H54 (cell line): ENCODE measurements around the gene ARMC9.
"Not testable (repeated sequence)": the region's sequence is repeated elsewhere in the genome, so short reads cannot be mapped to it uniquely, and the experiment has no call there.

ENCODE experiments used
- DNase-seq: peaks from one replicate; pipeline ENCODE4 v3.0.0; 2011; ENCODE audit warnings: low spot score, mixed read lengths; ENCODE audit not compliant: insufficient read length
- FAIRE-seq: peaks from 3 replicates; lab custom pipeline; 2011; peaks lifted over from hg19 to GRCh38; lab: Jason Lieb, UNC
- POLR2A ChIP-seq: IDR thresholded peaks from 2 replicates; pipeline ENCODE4 v1.6.1; 2011; ENCODE audit warnings: low read depth, mild to moderate bottlenecking, low read length

ARMC9 gene

DNA sequence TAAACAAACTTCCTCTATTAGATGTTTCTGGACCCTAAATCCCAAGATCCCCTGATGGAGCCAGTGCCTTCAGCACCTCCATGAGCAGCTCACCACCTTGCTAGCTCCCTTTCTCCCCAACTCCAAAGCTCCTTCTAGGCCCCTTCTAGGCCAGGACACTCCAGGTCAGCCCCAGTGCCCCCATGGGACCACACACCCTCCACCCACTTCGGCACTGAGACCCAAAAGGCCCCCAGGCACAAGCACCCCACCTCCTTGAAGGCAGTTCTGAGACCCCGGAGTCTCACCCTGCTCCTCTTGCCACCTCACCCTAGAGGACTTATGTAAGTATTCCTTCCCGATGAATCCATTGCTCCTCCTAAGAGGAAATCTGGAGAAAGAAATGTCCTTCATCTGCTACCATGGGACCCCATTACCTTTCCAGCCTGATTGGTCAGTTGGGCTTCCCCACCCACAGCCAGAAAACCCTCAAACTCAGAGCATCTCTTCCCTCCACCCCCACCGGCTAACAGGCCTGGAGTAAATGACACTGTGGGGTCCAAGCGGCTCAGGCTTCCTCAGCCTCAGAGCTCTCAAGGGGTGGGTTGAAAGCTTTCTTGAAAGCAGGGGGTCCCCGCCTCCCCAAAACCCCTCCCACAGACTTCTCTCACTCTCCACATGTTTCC, 9.8 kb upstream of the ARMC9 start:
- FAIRE-seq (no peak), DNase-seq (no peak)
- no peak for TF ChIP-seq POLR2A

DNA sequence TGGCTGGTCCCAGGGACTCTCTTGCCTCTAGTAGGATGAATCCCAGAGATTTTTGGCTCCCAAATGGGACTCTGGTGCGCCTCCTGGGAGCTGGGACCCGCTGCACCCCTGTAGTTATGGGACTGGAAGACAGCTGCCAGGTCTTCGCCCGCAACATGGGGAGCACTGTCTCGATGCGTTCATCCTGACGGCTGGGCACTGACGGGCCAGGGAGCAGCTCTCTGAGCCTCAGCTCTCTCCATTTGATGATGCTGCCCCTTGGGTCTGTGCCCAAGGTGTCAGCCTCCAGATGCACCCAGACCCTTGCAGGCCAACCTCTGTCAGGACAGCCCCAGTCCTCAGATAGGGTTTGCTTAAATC, 9.3 kb upstream of the ARMC9 start:
- FAIRE-seq (no peak), DNase-seq (no peak)
- TF ChIP-seq POLR2A: no peak

DNA sequence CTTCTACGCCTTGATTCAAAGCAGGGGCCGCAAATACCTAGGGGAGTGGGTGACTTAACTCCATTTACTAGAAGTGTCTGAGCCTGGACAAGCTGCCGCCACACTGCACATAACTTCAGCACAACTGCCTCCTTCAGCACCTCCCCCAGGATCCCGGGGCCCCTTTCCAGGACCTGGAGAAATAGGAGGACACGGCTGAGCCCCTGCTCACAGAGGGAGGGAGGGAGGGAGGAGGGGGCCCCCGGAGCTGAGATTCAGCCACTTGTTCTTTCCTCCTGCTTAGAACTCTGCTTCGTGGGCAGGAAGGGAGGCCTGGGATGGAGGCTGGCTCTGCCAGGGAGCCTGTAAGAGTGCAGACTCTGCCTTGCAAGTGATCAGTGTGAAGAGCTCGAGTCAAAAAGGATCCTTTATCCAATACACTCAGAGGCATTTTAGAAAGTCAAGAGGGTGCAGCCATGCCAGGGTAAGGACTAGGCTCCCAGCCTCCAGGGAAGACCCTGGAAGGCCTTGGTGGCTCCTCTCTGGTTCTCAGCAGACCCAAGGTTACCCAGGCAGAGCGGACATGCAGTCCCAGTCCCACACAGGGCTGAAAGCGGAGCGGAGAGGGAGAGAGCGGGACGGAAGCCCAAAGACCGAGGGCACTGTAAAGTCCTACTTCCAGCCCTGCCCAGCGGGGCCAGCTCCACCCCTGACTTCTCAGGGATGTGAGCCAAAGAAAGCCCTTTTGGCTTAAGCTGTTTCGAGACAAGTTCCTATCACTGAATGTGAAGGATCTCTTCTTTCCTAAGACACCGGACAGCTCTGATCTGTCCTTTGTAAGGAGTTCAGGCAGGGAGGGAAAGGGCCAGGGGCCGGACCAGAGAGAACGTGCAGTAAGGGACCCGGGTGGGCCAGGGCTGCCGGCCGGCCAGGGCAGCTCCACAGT, 8.6 kb upstream of the ARMC9 start:
- no peak for TF ChIP-seq POLR2A
- DNase-seq (peak; percentile 29), FAIRE-seq (no peak)

DNA sequence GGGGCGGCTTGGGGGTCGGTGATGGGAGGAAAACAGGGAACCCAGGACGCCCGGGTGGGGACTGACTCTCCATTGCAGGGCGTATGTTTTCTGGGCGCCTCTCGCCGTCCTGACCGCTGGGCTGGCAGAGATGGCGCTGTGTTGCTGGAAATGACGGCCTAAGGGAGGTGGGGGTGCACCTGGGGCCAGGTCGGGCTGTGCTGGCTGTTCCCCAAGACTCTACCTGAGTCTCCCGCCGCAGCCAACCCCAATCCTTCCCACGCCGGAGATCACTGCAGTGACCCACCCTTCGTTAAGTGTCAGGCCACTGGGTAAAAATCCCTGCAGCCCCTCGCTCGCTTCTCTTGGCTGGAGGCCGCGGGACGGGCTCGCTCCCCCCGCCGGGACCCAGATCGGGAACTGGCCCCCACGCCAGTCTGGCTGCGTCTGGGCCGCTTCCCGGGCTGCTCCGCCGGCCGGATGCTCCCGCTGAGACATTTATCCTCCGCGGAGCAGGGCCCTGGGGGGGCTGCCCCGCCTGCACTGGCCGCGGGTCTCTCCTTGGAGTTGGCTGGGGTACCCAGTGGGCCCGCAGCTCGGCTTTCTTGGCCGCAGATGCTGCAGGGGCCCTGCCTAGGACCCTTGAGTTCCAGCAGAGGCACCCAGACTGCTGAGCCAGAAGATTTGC, 7.8 kb upstream of the ARMC9 start:
- peak; percentile 37; the same call in 1 of the 2 replicates for TF ChIP-seq POLR2A
- DNase-seq (peak; percentile 69), FAIRE-seq (no peak)

DNA sequence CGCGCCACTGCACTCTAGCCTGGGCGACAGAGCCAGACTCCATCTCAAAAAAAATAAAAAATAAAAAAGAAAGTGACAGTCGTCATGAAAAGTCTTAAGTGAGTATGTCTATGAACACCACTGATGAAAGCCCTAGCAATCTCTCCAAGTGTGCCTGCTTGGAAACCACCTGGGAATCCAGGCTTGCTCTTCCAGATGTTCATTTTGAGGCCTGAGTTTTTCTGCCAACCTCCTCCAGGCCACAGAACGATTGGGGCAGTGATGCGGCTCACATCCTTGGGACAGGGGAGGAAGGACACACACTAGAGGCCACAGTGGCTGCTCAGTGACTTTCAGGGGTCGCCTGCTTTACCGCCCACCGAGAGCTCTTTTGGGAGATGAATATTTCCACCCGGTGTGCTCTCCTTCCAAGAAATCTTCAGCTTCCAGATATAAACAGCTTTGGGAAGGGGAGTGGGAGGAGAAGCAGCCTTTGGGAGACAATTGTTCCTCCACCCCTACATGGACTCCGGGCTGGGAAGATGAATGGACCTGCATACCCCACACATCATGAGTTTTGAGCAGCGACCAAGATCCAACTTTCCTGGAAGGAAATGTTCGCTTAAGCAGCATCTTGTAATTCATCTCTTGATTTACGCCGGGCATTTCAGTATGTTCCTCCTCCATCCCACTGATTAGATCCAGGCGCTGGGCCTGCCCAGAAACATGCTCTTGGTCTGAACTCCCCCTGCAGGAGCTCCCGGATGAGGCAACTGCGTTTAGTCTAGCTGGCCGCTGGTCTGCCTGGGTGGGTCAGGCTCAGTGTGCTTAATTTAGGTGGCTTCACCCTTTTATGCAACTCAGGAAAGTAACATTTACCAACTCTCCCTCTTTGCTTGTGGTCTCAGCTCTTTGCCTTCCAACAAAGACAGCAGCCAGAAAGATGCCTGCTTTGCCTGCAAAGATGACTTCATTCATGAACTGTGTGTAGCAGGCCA, 6.2 kb upstream of the ARMC9 start:
- FAIRE-seq (no peak), DNase-seq (peak; percentile 46)
- no peak for TF ChIP-seq POLR2A

DNA sequence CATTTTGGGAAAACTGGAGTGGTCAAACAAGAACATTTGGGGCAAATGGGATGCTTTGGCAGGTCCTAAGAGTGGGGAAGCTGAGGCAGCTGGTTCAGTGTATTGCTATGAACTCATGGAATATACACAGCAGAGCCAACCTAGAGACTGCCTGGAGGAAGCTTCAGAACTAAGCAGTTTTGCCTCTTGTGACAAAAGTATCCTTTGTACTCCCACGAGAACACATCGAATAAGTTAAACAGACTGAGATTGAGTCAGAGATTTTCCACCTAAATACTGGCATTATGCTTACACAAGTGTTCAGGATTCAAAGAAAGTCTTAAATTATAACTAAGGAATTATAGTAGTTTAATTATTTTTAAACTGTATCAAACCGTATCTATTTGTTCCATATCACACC, 5.2 kb upstream of the ARMC9 start:
- no peak for DNase-seq
- TF ChIP-seq POLR2A: no peak
- no peak for FAIRE-seq

DNA sequence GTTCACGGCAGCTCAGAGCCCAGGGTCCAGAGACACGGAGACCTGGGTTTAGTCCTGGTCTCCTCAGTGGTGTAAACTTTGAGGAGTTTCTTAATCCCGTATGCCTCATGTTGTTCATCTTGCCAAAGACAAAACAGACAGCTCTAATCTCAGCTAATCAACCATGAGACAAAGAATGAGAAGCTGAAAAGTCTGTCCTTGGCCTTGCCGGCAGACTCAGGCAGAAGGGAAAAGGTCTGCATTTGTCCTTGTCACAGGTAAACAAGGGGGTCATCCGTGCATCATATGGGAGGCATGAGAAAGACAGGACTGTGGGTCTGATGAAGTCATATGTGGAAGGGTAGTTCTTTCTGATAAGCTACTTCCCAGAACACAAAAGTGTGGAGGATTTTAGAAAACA, 1.8 kb upstream of the ARMC9 start:
- DNase-seq (no peak), FAIRE-seq (no peak)
- TF ChIP-seq POLR2A: no peak

DNA sequence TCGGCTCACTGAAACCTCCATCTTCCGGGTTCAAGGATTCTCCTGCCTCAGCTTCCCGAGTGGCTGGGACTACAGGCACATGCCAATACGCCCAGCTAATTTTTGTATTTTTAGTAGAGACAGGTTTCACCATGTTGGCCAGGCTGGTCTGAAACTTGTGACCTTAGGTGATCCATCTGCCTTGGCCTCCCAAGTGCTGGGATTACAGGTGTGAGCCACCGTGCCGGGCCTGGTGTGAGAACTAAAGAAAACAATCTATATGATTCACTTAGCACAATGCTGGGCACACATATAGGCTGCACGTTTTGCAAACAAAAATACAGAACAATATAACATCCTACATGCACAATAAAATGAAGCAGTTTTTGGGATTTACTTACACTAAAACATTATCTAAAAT, 1.2 kb upstream of the ARMC9 start:
- not testable (repeated sequence) for DNase-seq, FAIRE-seq

DNA sequence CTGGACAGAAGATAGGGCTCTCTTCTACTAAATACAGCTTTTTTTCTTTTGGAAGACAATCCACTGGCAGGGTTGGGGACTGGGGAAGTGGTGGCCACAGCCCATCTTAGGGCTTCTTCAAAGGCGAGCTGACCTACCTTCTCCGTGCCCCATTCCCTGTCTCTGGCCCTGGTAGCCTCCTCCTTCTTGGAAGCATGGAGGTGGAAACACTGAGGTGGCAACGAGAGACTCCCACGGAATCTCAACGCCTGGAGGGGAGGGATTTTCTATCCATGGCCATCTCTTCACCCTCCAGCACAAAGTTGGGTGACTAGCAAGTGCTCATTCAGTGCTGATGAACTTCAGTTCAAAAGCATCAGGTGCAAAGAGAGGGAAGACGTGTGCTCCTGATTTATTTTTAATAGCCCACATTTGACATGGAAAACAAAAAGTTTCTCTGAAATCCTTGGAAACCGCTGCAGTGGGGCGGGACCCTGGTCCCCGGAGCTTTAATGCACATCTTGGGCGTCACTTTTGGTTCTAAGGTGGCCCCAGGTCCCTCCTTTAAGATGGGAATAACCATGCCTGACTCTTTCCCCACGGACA, 633 bp upstream of the ARMC9 start:
- no peak for FAIRE-seq
- no peak for TF ChIP-seq POLR2A
- no peak for DNase-seq

DNA sequence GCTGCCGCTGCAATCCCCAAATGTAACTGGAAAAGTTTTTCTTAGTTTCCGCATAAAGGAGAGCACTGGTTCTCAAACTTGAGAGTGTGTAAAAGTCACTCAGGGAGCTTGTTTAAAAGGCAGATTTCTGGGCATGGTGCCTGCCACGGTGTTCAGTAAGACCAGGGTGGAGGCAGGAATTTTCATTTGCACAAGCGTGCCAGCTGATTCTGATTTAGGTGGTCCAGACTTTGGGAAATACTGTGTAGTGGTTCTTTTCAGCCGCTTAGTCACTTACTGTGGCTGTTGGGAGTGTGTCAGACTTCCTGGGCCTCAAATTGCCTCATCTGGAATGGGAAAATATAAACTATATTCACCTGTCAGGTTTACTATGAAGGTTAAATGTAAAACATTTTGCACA, 788 bp downstream of the ARMC9 start:
- no peak for TF ChIP-seq POLR2A
- DNase-seq (peak; percentile 16), FAIRE-seq (no peak)

DNA sequence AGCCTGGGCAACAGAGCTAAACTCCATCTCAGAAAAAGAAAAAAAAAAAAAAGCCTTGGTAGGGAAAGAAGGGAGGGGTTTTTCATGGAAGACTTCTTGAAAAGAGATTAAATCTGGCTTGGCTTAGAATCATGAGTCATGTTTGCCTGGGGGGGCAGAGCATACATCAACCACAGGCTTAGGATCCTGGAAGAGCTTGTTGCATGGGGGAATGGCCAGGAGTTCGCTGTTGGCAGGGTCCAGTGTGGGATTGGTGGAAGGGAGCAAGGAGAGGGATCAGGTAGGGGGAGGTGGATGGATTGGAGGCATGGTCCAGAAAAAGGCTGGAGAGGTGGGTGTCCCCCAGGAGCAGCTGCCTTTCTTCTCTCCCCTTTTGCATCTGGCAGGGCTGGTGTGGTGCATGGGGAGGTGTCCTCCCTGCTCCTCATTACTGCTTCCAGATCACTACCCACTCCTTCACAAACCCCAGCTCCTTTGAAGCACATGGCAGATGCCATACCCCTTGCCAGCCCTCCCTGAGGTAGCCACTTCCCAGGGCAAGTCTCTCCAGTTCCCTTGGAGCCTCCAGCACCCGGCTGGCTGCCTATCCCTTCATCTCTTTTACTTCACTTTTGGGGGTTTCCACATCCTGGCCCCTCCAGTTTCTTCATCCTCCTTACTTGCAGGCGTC, 2.5 kb downstream of the ARMC9 start:
- DNase-seq (peak; percentile 45), FAIRE-seq (no peak)
- no peak for TF ChIP-seq POLR2A

DNA sequence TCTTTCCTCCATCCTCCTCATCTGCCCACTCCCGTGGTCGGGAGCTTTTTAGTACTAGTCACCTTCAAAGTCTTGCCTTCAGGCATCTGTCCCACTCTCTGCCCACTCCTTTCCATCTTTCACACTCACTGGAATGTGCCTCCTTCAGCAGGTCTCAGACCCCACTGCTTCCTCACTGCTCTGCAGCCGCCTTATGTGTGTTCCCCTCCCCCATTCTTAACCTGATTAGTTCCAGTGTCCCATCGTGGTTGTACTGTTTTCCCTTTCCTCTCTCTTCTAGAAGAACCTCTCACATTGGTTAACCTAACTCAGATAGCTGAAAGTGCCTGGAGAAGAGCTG, 3.0 kb downstream of the ARMC9 start:
- FAIRE-seq (no peak), DNase-seq (no peak)
- TF ChIP-seq POLR2A: no peak
